DND-41 (cell line): ENCODE measurements around the gene GPA33.

ENCODE experiments used
- ATAC-seq: fragments of 200-7000 bp; cut with Tn5 transposase; 3 replicates; pipeline ENCODE4 v1.9.1; 2021; ENCODE audit warnings: low read depth; ENCODE audit not compliant: insufficient read depth
- DNase-seq: peaks from one replicate; pipeline ENCODE4 v3.0.0-alpha.2; 2020
- H2AFZ ChIP-seq: 2 replicates; pipeline ENCODE4 v1.6.0; 2012; ENCODE audit warnings: low read depth, low read length
- H3K27ac ChIP-seq: 2 replicates; pipeline ENCODE4 v1.5.1; 2012; ENCODE audit warnings: low read length, inconsistent platforms
- H3K27me3 ChIP-seq: fragments of 200-600 bp; sonication (generic); 2 replicates; pipeline ENCODE4 v1.6.0; 2012; ENCODE audit warnings: low read length, mild to moderate bottlenecking, inconsistent platforms; ENCODE audit not compliant: insufficient read depth, poor library complexity
- H3K36me3 ChIP-seq: 2 replicates; pipeline ENCODE4 v1.5.1; 2012; ENCODE audit warnings: low read length, inconsistent platforms; ENCODE audit not compliant: insufficient read depth
- H3K4me1 ChIP-seq: 2 replicates; pipeline ENCODE4 v1.5.1; 2012; ENCODE audit warnings: mild to moderate bottlenecking, low read length; ENCODE audit not compliant: insufficient read depth
- H3K4me2 ChIP-seq: 2 replicates; pipeline ENCODE4 v1.6.0; 2012; ENCODE audit warnings: mild to moderate bottlenecking, moderate library complexity, low read length, inconsistent platforms; ENCODE audit not compliant: insufficient read depth
- H3K4me3 ChIP-seq, 2 experiments: fragments of 200-600 bp in 1 of 2; shearing (Covaris generic) in 1 of 2; 2 replicates each; pipeline ENCODE4 v1.5.1; 2012 to 2016; ENCODE audit warnings: inconsistent platforms in 2 of 2, low read length in 2 of 2, mild to moderate bottlenecking in 2 of 2, low read depth in 1 of 2, moderate library complexity in 1 of 2
- H3K79me2 ChIP-seq: 2 replicates; pipeline ENCODE4 v1.6.0; 2012; ENCODE audit warnings: low read length, inconsistent platforms; ENCODE audit not compliant: insufficient read depth
- H3K9ac ChIP-seq: 2 replicates; pipeline ENCODE4 v1.6.0; 2012; ENCODE audit warnings: low read depth, mild to moderate bottlenecking, inconsistent platforms, low read length, moderate library complexity
- H3K9me3 ChIP-seq: 2 replicates; pipeline ENCODE4 v1.5.1; 2012; ENCODE audit warnings: low read length, moderate library complexity, mild to moderate bottlenecking, inconsistent platforms; ENCODE audit not compliant: insufficient read depth, severe bottlenecking
- H4K20me1 ChIP-seq: 2 replicates; pipeline ENCODE4 v1.6.0; 2012; ENCODE audit warnings: low read length; ENCODE audit not compliant: insufficient read depth
- EZH2 ChIP-seq: IDR thresholded peaks from 3 replicates; pipeline ENCODE4 v1.6.1; 2012; ENCODE audit warnings: borderline replicate concordance, low read depth, mild to moderate bottlenecking, moderate library complexity, low read length, inconsistent platforms; ENCODE audit not compliant: severe bottlenecking
- TF ChIP-seq, protein P1 (sequence below): IDR thresholded peaks from 2 replicates; pipeline ENCODE4 v1.5.1; 2012; ENCODE audit warnings: borderline replicate concordance, low read length, moderate library complexity, mild to moderate bottlenecking; ENCODE audit not compliant: poor library complexity, severe bottlenecking; ENCODE audit errors: extremely low read depth

GPA33 gene

DNA sequence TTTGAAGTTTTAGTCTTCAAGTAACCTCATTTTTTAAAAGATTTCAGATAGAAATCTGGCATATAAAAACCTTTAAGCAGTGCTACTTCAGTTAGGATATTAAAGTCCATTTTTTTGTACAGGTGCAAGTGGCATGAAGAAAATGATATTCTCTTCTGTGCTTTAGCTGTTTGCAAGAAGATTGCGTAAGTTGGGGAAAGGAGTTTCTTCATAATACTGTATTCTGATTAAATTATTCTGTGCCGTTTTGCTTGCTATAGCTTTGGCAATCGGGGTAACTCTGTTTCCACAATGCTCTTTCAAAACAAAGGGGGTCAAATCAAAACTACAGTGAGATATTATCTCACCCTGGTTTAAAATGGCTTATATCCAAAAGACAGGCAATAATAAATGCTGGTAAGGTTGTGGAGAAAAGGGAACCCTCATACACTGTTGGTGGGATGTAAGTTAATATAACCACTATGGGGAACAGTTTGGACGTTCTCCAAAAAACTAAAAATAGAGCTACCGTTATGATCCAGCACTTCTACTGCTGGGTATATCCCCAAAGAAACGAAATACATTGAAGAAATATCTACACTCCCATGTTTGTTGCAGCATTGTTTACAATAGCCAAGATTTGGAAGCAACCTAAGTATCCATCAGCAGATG is 74.0 kb downstream of the GPA33 start:
- Histone ChIP-seq H3K27me3 (no peaks in the 10 kb centered on the region), H3K4me1 (no peaks in the 10 kb centered on the region), H3K9ac (no peak overlapping the region), H3K4me2 (no peak overlapping the region), H3K79me2 (no peaks in the 10 kb centered on the region), H4K20me1 (no peaks in the 10 kb centered on the region), H2AFZ (no peak overlapping the region), H3K27ac (no peak overlapping the region), H3K4me3 (no peak overlapping the region), H3K36me3 (no peaks in the 10 kb centered on the region), H3K9me3 (no peaks in the 10 kb centered on the region)
- TF ChIP-seq, protein P1, sequence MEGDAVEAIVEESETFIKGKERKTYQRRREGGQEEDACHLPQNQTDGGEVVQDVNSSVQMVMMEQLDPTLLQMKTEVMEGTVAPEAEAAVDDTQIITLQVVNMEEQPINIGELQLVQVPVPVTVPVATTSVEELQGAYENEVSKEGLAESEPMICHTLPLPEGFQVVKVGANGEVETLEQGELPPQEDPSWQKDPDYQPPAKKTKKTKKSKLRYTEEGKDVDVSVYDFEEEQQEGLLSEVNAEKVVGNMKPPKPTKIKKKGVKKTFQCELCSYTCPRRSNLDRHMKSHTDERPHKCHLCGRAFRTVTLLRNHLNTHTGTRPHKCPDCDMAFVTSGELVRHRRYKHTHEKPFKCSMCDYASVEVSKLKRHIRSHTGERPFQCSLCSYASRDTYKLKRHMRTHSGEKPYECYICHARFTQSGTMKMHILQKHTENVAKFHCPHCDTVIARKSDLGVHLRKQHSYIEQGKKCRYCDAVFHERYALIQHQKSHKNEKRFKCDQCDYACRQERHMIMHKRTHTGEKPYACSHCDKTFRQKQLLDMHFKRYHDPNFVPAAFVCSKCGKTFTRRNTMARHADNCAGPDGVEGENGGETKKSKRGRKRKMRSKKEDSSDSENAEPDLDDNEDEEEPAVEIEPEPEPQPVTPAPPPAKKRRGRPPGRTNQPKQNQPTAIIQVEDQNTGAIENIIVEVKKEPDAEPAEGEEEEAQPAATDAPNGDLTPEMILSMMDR: no peak
- no peak for TF ChIP-seq EZH2
- no peak for DNase-seq
- ATAC-seq: no peak

DNA sequence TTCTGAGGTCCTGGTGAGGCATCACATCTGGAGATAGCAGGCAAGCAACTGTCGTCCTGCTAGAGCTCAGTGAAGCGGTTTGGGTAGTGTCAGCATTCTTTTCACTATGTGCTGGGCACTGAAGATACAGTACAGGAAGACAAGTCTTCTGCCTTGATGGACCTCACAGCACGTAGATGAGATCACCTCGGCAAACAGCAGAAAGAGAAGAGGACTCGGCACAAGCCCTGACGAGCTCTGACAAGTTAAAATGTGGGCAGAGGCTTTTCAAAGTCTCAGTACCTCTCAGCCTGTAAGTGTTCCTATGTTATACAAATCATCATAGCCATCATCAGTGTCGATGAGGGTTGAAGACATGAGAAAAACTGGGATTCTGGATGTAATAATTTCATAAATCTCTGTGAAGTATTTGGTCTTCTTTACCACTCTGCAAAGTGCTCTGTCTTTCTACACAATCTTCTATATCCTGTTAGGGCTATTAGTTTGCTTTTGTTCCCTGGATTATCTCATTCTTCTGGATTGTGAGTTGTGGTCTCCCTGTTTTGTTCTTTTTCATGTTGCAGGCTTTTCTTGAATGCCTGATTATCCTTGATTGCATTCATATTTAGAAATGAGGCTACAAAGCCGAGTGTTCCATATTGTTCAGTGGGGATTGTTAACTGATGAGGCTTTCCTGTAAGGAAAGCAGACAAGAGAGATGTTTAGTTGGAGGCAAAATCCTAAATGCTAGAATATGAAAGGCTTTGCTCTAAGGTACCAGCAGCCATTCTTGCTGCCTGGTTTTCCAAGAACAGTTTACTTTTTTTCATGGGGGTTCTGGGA is 76.9 kb downstream of the GPA33 start:
- DNase-seq (no peak), ATAC-seq (no peak)
- no peaks in the 10 kb centered on the region for H3K36me3 ChIP-seq
- no peak overlapping the region for H3K9ac ChIP-seq
- no peak overlapping the region for H3K27ac ChIP-seq
- H3K4me3 ChIP-seq: no peak overlapping the region
- H3K79me2 ChIP-seq: no peaks in the 10 kb centered on the region
- H4K20me1 ChIP-seq: no peaks in the 10 kb centered on the region
- no peak overlapping the region for H2AFZ ChIP-seq
- H3K4me1 ChIP-seq: no peaks in the 10 kb centered on the region
- TF ChIP-seq, protein P1: no peak
- TF ChIP-seq EZH2: no peak
- no peaks in the 10 kb centered on the region for H3K9me3 ChIP-seq
- H3K27me3 ChIP-seq: no peaks in the 10 kb centered on the region
- no peak overlapping the region for H3K4me2 ChIP-seq

DNA sequence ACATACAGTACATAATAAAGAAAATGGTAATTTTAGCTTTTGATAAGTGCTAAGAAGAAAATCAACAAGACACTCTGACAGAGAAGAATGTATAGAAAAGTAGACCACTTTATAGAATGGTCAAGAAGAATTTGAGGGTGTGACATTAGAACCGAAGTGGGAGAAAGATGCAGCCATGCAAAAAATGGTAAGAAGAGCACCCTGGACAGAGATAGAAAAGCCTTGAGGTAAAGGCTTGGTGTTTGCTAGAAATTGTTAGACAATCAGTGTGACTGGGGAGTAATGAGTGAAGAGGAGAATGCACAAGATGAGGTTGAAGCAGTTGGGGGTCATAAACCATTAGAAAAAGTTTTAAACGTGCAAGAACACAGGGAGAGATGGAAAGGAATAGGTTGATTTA is 77.6 kb downstream of the GPA33 start:
- no peaks in the 10 kb centered on the region for H3K79me2 ChIP-seq
- no peaks in the 10 kb centered on the region for H3K27me3 ChIP-seq
- H4K20me1 ChIP-seq: no peaks in the 10 kb centered on the region
- H3K9me3 ChIP-seq: no peaks in the 10 kb centered on the region
- H3K4me3 ChIP-seq: no peak overlapping the region
- ATAC-seq: no peak
- H3K36me3 ChIP-seq: no peaks in the 10 kb centered on the region
- TF ChIP-seq, protein P1: no peak
- TF ChIP-seq EZH2: no peak
- H3K27ac ChIP-seq: no peak overlapping the region
- H3K9ac ChIP-seq: no peak overlapping the region
- DNase-seq: no peak
- no peak overlapping the region for H2AFZ ChIP-seq
- no peaks in the 10 kb centered on the region for H3K4me1 ChIP-seq
- no peak overlapping the region for H3K4me2 ChIP-seq
